Fibroblast of lung (primary cell): Measurements from ENCODE around the gene GABBR2. TPM values are rescaled to one million over a fixed set of nuclear protein-coding genes. Genes with fewer than 3 reads are reported as not detected.

ENCODE experiments used
- DNase-seq, 2 donors: peaks; one replicate each; pipeline versions ENCODE4 v3.0.0 to v3.0.0-alpha.2; 2010; ENCODE audit warnings: low read depth in 2 of 2
- H2AFZ ChIP-seq: 2 replicates; pipeline ENCODE4 v1.5.1; 2012; ENCODE audit warnings: low read length, control low read depth, inconsistent platforms
- H3K27ac ChIP-seq: 2 replicates; pipeline ENCODE4 v1.5.1; 2011; ENCODE audit warnings: low read length, control low read depth; ENCODE audit not compliant: insufficient read depth
- H3K27me3 ChIP-seq: 2 replicates; pipeline ENCODE4 v1.5.1; 2011; ENCODE audit warnings: mild to moderate bottlenecking, low read length; ENCODE audit not compliant: control insufficient read depth, insufficient read depth
- H3K36me3 ChIP-seq: 2 replicates; pipeline ENCODE4 v1.5.1; 2011; ENCODE audit warnings: low read length; ENCODE audit not compliant: control insufficient read depth, insufficient read depth
- H3K4me1 ChIP-seq: 2 replicates; pipeline ENCODE4 v1.5.1; 2011; ENCODE audit warnings: low read length; ENCODE audit not compliant: control insufficient read depth, insufficient read depth; ENCODE audit errors: extremely low read depth
- H3K4me2 ChIP-seq: 2 replicates; pipeline ENCODE4 v1.5.1; 2011; ENCODE audit warnings: low read length, control low read depth; ENCODE audit not compliant: insufficient read depth; ENCODE audit errors: extremely low read depth
- H3K4me3 ChIP-seq, 4 experiments: fragments of 200-600 bp in 1 of 4; sonication (generic) in 1 of 4; replicated peaks in 1 of 4; 2 replicates each; pipeline ENCODE4 v1.5.1; 2011 to 2016; ENCODE audit warnings: low read length in 4 of 4, low read depth in 3 of 4, mild to moderate bottlenecking in 3 of 4, control low read depth in 2 of 4, inconsistent platforms in 1 of 4, mixed read lengths in 1 of 4; ENCODE audit not compliant: insufficient read depth in 1 of 4; ENCODE audit errors: control extremely low read depth in 1 of 4
- H3K79me2 ChIP-seq: 2 replicates; pipeline ENCODE4 v1.5.1; 2012; ENCODE audit warnings: mild to moderate bottlenecking, low read length, inconsistent platforms; ENCODE audit not compliant: control insufficient read depth, insufficient read depth
- H3K9ac ChIP-seq: 2 replicates; pipeline ENCODE4 v1.5.1; 2011; ENCODE audit warnings: mild to moderate bottlenecking, low read length, control low read depth; ENCODE audit not compliant: insufficient read depth
- H3K9me3 ChIP-seq: 2 replicates; pipeline ENCODE4 v1.5.1; 2012; ENCODE audit warnings: low read depth, low read length; ENCODE audit not compliant: control insufficient read depth, insufficient read depth
- H4K20me1 ChIP-seq: 2 replicates; pipeline ENCODE4 v1.5.1; 2011; ENCODE audit warnings: low read length; ENCODE audit not compliant: control insufficient read depth, insufficient read depth; ENCODE audit errors: extremely low read depth
- CTCF ChIP-seq, 2 donors: IDR thresholded peaks in 1 of 2; conservative IDR thresholded peaks in 1 of 2; 1 replicate in 1 of 2; 2 replicates in 1 of 2; pipeline ENCODE4 v1.5.1; 2011 to 2012; ENCODE audit warnings: low read length in 2 of 2, control low read depth in 1 of 2, inconsistent platforms in 1 of 2, low read depth in 1 of 2, mild to moderate bottlenecking in 1 of 2
- EZH2 ChIP-seq: IDR thresholded peaks from 2 replicates; pipeline ENCODE4 v1.5.1; 2012; ENCODE audit warnings: low read length, control low read depth, mild to moderate bottlenecking; ENCODE audit errors: missing control alignments
- polyA plus RNA-seq, 2 donors: library from polyadenylated mRNA; depleted of rRNA in 1 of 2; stranded (reverse) in 1 of 2; unstranded in 1 of 2; fragments of >200 nt; gene quantifications; 2 replicates each; pipeline ENCODE4 v1.2.1, GENCODE V29; 2011 to 2012; ENCODE audit warnings: missing spikeins in 1 of 2
- total RNA-seq: library from RNA; depleted of rRNA; stranded (reverse); fragments of >200 nt; gene quantifications from 2 replicates; pipeline ENCODE4 v1.2.1, GENCODE V29; 2014

Gene GABBR2
- total and polyA plus RNA-seq, 2 donors (not counting 1 experiment from before 2014, with no cell fraction given): 0.32 to 0.33 TPM

GRCh38 chr9:98249771-98250170 is 459.0 kb downstream of the GABBR2 start:
- peaks cover 3% of the 10 kb centered on the region for H3K36me3 ChIP-seq
- H2AFZ ChIP-seq: no peak overlapping the region
- H3K79me2 ChIP-seq: peaks cover 30% of the 10 kb centered on the region
- H3K9me3 ChIP-seq: no peaks in the 10 kb centered on the region
- no peaks in the 10 kb centered on the region for H4K20me1 ChIP-seq
- H3K4me2 ChIP-seq: no peak overlapping the region
- no peak for DNase-seq
- H3K9ac ChIP-seq: no peak overlapping the region
- H3K27ac ChIP-seq: no peak overlapping the region
- H3K27me3 ChIP-seq: no peaks in the 10 kb centered on the region
- no peak for TF ChIP-seq CTCF (conservative IDR thresholded peaks at IDR 0.05 in 1 of 2, IDR thresholded peaks at IDR 0.05 in 1 of 2; ENCODE audit: low read depth in 1 of 2, low read length in 2 of 2)
- no peak for TF ChIP-seq EZH2
- H3K4me1 ChIP-seq: peaks cover 25% of the 10 kb centered on the region
- H3K4me3 ChIP-seq: no peak overlapping the region

- Histone ChIP-seq H3K4me3 (no peak overlapping the region), H2AFZ (no peak overlapping the region), H3K4me1 (peaks cover 23% of the 10 kb centered on the region), H3K4me2 (no peak overlapping the region), H3K9me3 (no peaks in the 10 kb centered on the region), H3K27me3 (no peaks in the 10 kb centered on the region), H3K9ac (no peak overlapping the region), H3K27ac (peak overlapping the region; percentile 75), H3K36me3 (peaks cover 3% of the 10 kb centered on the region), H4K20me1 (no peaks in the 10 kb centered on the region), H3K79me2 (peaks cover 22% of the 10 kb centered on the region)
- TF ChIP-seq EZH2 (no peak), CTCF (conservative IDR thresholded peaks at IDR 0.05 in 1 of 2, IDR thresholded peaks at IDR 0.05 in 1 of 2; ENCODE audit: low read depth in 1 of 2, low read length in 2 of 2) (no peak)
- DNase-seq: peak; percentile 95 to 97
These were observed 459.8 kb downstream of the GABBR2 start for GRCh38 chr9:98248737-98249474.

- Histone ChIP-seq H3K9ac (no peak overlapping the region), H3K4me3 (no peak overlapping the region), H3K36me3 (peaks cover 2% of the 10 kb centered on the region), H4K20me1 (no peaks in the 10 kb centered on the region), H3K4me1 (peaks cover 20% of the 10 kb centered on the region), H3K9me3 (no peaks in the 10 kb centered on the region), H2AFZ (no peak overlapping the region), H3K27ac (peak overlapping the region; percentile 61), H3K79me2 (peaks cover 14% of the 10 kb centered on the region), H3K27me3 (no peaks in the 10 kb centered on the region), H3K4me2 (no peak overlapping the region)
- TF ChIP-seq CTCF (conservative IDR thresholded peaks at IDR 0.05 in 1 of 2, IDR thresholded peaks at IDR 0.05 in 1 of 2; ENCODE audit: low read depth in 1 of 2, low read length in 2 of 2) (no peak), EZH2 (no peak)
- DNase-seq: no peak
These were observed 460.7 kb downstream of the GABBR2 start for GRCh38 chr9:98247831-98248657.
